K562 (cell line): ENCODE results near the gene ZNF563. TPM values are rescaled to one million over a fixed set of nuclear protein-coding genes. Genes with fewer than 3 reads are reported as not detected.

Source experiments
- ATAC-seq: fragments of 200-7000 bp; cut with Tn5 transposase; 3 replicates; pipeline ENCODE4 v1.9.1; 2020; ENCODE audit warnings: moderate library complexity
- BruUV-seq: library from RNA; stranded (reverse); fragments of 400-500 nt; replicated peaks from 2 replicates; lab custom pipeline; 2021; lab: Mats Ljungman, UMichigan
- CTCF ChIA-PET: fragments of 300-600 bp; formaldehyde crosslinking; extraction: SDS; loops from one replicate; lab custom pipeline; 2021; ENCODE audit warnings: low intra/inter-chr PET ratio; lab: Yijun Ruan, JAX
- POLR2A ChIA-PET: fragments of 300-600, 350-650 bp; sonication (Branson Sonifier 250); formaldehyde crosslinking; extraction: SDS; loops from one replicate; lab custom pipeline; 2021; ENCODE audit warnings: antibody characterized with exemption, inconsistent platforms; lab: Yijun Ruan, JAX
- DNase-seq, 4 experiments: peaks; one replicate each; pipeline versions ENCODE4 v3.0.0 to v3.0.0-alpha.2; 2011 to 2018; ENCODE audit warnings: low spot score in 3 of 4, mixed read lengths in 3 of 4; ENCODE audit errors: extremely low read depth in 1 of 4
- FAIRE-seq: peaks from 2 replicates; lab custom pipeline; 2011; peaks lifted over from hg19 to GRCh38; lab: Jason Lieb, UNC
- H2AFZ ChIP-seq: 2 replicates; pipeline ENCODE4 v1.6.0; 2011; ENCODE audit warnings: low read depth, low read length, control low read depth, inconsistent platforms
- H3K27ac ChIP-seq: fragments of 200-600 bp; 3 replicates; pipeline ENCODE4 v1.8.0; 2011; ENCODE audit warnings: low read depth, mild to moderate bottlenecking, control low read depth, inconsistent platforms, low read length, moderate library complexity, mixed read lengths; ENCODE audit errors: extremely low read depth
- H3K27me3 ChIP-seq, 2 experiments: fragments of 300-600 bp in 1 of 2; 2 replicates in 1 of 2; 3 replicates in 1 of 2; pipeline versions ENCODE4 v1.6.0 to v1.8.0; 2011; ENCODE audit warnings: inconsistent platforms in 2 of 2, low read length in 2 of 2, mild to moderate bottlenecking in 1 of 2, mixed read lengths in 1 of 2, moderate library complexity in 1 of 2; ENCODE audit not compliant: control insufficient read depth in 2 of 2, insufficient read depth in 2 of 2
- H3K36me3 ChIP-seq: fragments of 300-600 bp; 3 replicates; pipeline ENCODE4 v1.8.0; 2011; ENCODE audit warnings: mild to moderate bottlenecking, low read length, inconsistent platforms; ENCODE audit not compliant: control insufficient read depth, insufficient read depth
- H3K4me1 ChIP-seq, 2 experiments: fragments of 200-600 bp in 1 of 2; replicated peaks in 1 of 2; 2 replicates in 1 of 2; 3 replicates in 1 of 2; pipeline versions ENCODE4 v1.5.1 to v1.8.0; 2011; ENCODE audit warnings: inconsistent platforms in 2 of 2, low read length in 2 of 2, mild to moderate bottlenecking in 1 of 2, mixed read lengths in 1 of 2, moderate library complexity in 1 of 2; ENCODE audit not compliant: control insufficient read depth in 2 of 2, insufficient read depth in 2 of 2
- H3K4me2 ChIP-seq: 2 replicates; pipeline ENCODE4 v1.6.1; 2011; ENCODE audit warnings: low read length, control low read depth, inconsistent platforms, mixed read lengths; ENCODE audit not compliant: insufficient read depth
- H3K4me3 ChIP-seq: fragments of 200-600 bp; sonication (generic), shearing (Covaris generic); 2 replicates; pipeline ENCODE4 v1.5.1; 2016; ENCODE audit warnings: control low read depth, inconsistent platforms
- H3K79me2 ChIP-seq: fragments of 200-600 bp; 3 replicates; pipeline ENCODE4 v1.8.0; 2011; ENCODE audit warnings: low read length, inconsistent platforms; ENCODE audit not compliant: control insufficient read depth, insufficient read depth
- H3K9ac ChIP-seq, 2 experiments: 2 replicates each; pipeline versions ENCODE4 v1.6.0 to v1.6.1; 2011; ENCODE audit warnings: low read depth in 2 of 2, low read length in 2 of 2, control low read depth in 1 of 2, inconsistent platforms in 1 of 2, mild to moderate bottlenecking in 1 of 2, mixed read lengths in 1 of 2; ENCODE audit not compliant: insufficient read depth in 1 of 2
- H3K9me1 ChIP-seq: one replicate; pipeline ENCODE4 v1.6.0; 2011; ENCODE audit warnings: inconsistent platforms, mild to moderate bottlenecking, low read length, moderate library complexity; ENCODE audit not compliant: control insufficient read depth, insufficient read depth
- H3K9me3 ChIP-seq: replicated peaks from 2 replicates; pipeline ENCODE4 v1.5.1; 2011; ENCODE audit warnings: low read depth, low read length, inconsistent platforms; ENCODE audit not compliant: control insufficient read depth, insufficient read depth
- H4K20me1 ChIP-seq: replicated peaks from 2 replicates; pipeline ENCODE4 v1.6.1; 2011; ENCODE audit warnings: low read length, inconsistent platforms, mixed read lengths; ENCODE audit not compliant: control insufficient read depth, insufficient read depth
- DACH1 ChIP-seq: fragments of 450-650 bp; IDR thresholded peaks from 2 replicates; pipeline ENCODE4 v1.6.1; 2018; ENCODE audit not compliant: partially characterized antibody
- FOXA1 ChIP-seq: fragments of 450-650 bp; IDR thresholded peaks from 2 replicates; pipeline ENCODE4 v1.6.1; 2016; ENCODE audit warnings: mild to moderate bottlenecking, borderline replicate concordance
- HMG20B ChIP-seq: fragments of 250-450 bp; sonication (Bioruptor Pico); IDR thresholded peaks from 2 replicates; pipeline ENCODE4 v1.5.0; 2021; ENCODE audit warnings: mild to moderate bottlenecking
- MBD2 ChIP-seq: sonication (generic); IDR thresholded peaks from 2 replicates; pipeline ENCODE4 v1.6.1; 2016; ENCODE audit warnings: low read depth, borderline replicate concordance
- MTA1 ChIP-seq: fragments of 450-650 bp; IDR thresholded peaks from 2 replicates; pipeline ENCODE4 v1.6.1; 2017; ENCODE audit warnings: borderline replicate concordance
- NCOA4 ChIP-seq: fragments of 450-650 bp; IDR thresholded peaks from 2 replicates; pipeline ENCODE4 v1.6.1; 2018; ENCODE audit warnings: mild to moderate bottlenecking; ENCODE audit not compliant: partially characterized antibody
- PHB2 ChIP-seq: fragments of 450-650 bp; IDR thresholded peaks from 2 replicates; pipeline ENCODE4 v1.6.1; 2017; ENCODE audit warnings: low read depth
- RNF2 ChIP-seq: sonication (generic); IDR thresholded peaks from 2 replicates; pipeline ENCODE4 v1.6.1; 2016
- SIN3B ChIP-seq: fragments of 450-650 bp; IDR thresholded peaks from 2 replicates; pipeline ENCODE4 v1.6.1; 2017; ENCODE audit warnings: low read depth, mild to moderate bottlenecking, moderate library complexity
- SRSF1 ChIP-seq: fragments of 200-400 bp; formaldehyde crosslinking; IDR thresholded peaks from 2 replicates; pipeline ENCODE4 v1.6.1; 2017; ENCODE audit warnings: mild to moderate bottlenecking, low read depth, low read length, moderate library complexity
- TBP ChIP-seq: optimal IDR thresholded peaks from 2 replicates; pipeline ENCODE3; 2011; ENCODE audit warnings: low read depth, low read length, improper control_type of control experiment
- TFAM ChIP-seq: fragments of 250-450 bp; sonication (Bioruptor Pico); conservative IDR thresholded peaks from 2 replicates; pipeline ENCODE4 v1.5.0; 2021; ENCODE audit warnings: mild to moderate bottlenecking, moderate library complexity
- THRAP3 ChIP-seq: fragments of 450-650 bp; IDR thresholded peaks from 2 replicates; pipeline ENCODE4 v1.6.1; 2016; ENCODE audit warnings: mild to moderate bottlenecking, inconsistent platforms, borderline replicate concordance
- ZBTB1 ChIP-seq: sonication (generic); formaldehyde crosslinking; IDR thresholded peaks from 2 replicates; pipeline ENCODE4 v1.8.1; 2023; ENCODE audit warnings: missing genetic modification reagents, low read depth, mild to moderate bottlenecking, borderline replicate concordance
- ZNF584 ChIP-seq: fragments of 200-800 bp; sonication (Bioruptor generic); IDR thresholded peaks from 2 replicates; pipeline ENCODE4 v1.6.1; 2016; ENCODE audit warnings: low read depth, mild to moderate bottlenecking, missing genetic modification characterization, missing compliant biosample characterization
- ZNF592 ChIP-seq: fragments of 450-650 bp; IDR thresholded peaks from 2 replicates; pipeline ENCODE4 v1.6.1; 2017; ENCODE audit warnings: antibody characterized with exemption, mild to moderate bottlenecking
- ZNF668 ChIP-seq: fragments of 250-450 bp; sonication (Bioruptor Pico); IDR thresholded peaks from 2 replicates; pipeline ENCODE4 v1.8.0; 2022; ENCODE audit warnings: mild to moderate bottlenecking, inconsistent platforms
- WGBS: fragments of 100-300 bp; shearing (Covaris generic); methylation state at CpG from one replicate; pipeline ENCODE4 v1.1.6; 2016; ENCODE audit warnings: low coverage, mixed read lengths; ENCODE audit not compliant: insufficient coverage; ENCODE audit errors: missing lambda C conversion rate; 5-methylcytosine and 5-hydroxymethylcytosine counted together
- in situ Hi-C: fragments of 300-500 bp; cut with MboI; formaldehyde crosslinking; loops from 4 replicates; pipeline ENCODE4 v1.15.0; 2018; ENCODE audit warnings: inconsistent platforms, mixed read lengths
- intact Hi-C: fragments of 100-400 bp; cut with micrococcal nuclease; formaldehyde crosslinking; loops from 2 replicates; pipeline ENCODE4 v1.14.2; 2022
- polyA plus RNA-seq, 8 experiments: library from polyadenylated mRNA; depleted of rRNA in 4 of 8; stranded (reverse) in 5 of 8; unstranded in 3 of 8; fragments of >200 nt; fragmentation: Nextera tagmentation in 2 of 8; fragmentation: Illumina TruSeq in 1 of 8; extraction: Ambion mirVana in 2 of 8; extraction: Trizol in 1 of 8; gene quantifications; 2 replicates each; pipeline versions ENCODE4 v1.2.1 to v1.2.3, GENCODE V29; 2011 to 2014; ENCODE audit warnings: inconsistent platforms in 1 of 8, missing spikeins in 1 of 8
- total RNA-seq, 7 experiments: library from RNA; depleted of rRNA in 6 of 7; stranded (reverse); fragments of >200 nt in 6 of 7; fragmentation: Illumina TruSeq in 2 of 7; extraction: Trizol in 2 of 7; gene quantifications; 2 replicates each; pipeline versions ENCODE4 v1.2.1 to v1.2.3, GENCODE V29; 2011 to 2021; ENCODE audit warnings: low replicate concordance in 1 of 7
- TF ChIP-seq, protein P1 (sequence below): fragments of 250-450 bp; sonication (Bioruptor Pico); IDR thresholded peaks from 2 replicates; pipeline ENCODE4 v1.4.0; 2020

ZNF563 gene
- total and polyA plus RNA-seq, 9 of the 15 experiments (the other 6 are each of a cell fraction or from before 2014, with no cell fraction given): 0.37 to 2.9 (median 0.74) TPM

GRCh38 chr19:12294249-12295158 lies 38.9 kb downstream of the ZNF563 start, which contains the start of gene ZNF44:
ZNF44 (minus strand) TSS chr19:12294883; CDS start chr19:12294694, 189 bp downstream.
- Histone ChIP-seq H2AFZ (peak within 1 kb of the TSS; percentile 98), H4K20me1 (no peaks in the 10 kb centered on the region), H3K27me3 (no peaks in the 10 kb centered on the region), H3K4me2 (peak within 1 kb of the TSS; percentile 83), H3K9ac (peak within 1 kb of the TSS; percentile 56 to 90), H3K9me3 (no peaks in the 10 kb centered on the region), H3K9me1 (no peaks in the 10 kb centered on the region), H3K79me2 (peaks cover 13% of the 10 kb centered on the region), H3K27ac (peak within 1 kb of the TSS; percentile 83), H3K36me3 (0 out of 3 replicates have a peak, but pooled peaks cover 6% of the 10 kb centered on the region), H3K4me3 (peak within 1 kb of the TSS; percentile 85), H3K4me1 (peaks cover 5 to 10% of the 10 kb centered on the region in 2 experiments)
- ATAC-seq (peak; percentile 97), FAIRE-seq (peak; percentile 99), DNase-seq (peak; percentile 88 to 96 (median 92))
- ChIA-PET POLR2A (interaction anchor here (0.6 to 1.1 kb wide), 5 partner anchors 24 to 182 kb away, joined by 3 to 4 read pairs (median 3); partner anchors contain the start of gene ZNF799), CTCF (no interaction called here)
- in situ Hi-C loops (no loop called here), intact Hi-C loops (loop anchor here (2.0 kb wide), 1 partner anchor 70 kb away; the partner anchor contains the start of gene ZNF442)
- 3% methylated on average over 48 of the region's 66 CpGs for WGBS
- TSS peak; percentile 71 for BruUV-seq
- no peak for TF ChIP-seq ZNF592
- peak; percentile 20; the same call in 1 of the 2 replicates for TF ChIP-seq RNF2
- TF ChIP-seq PHB2: no peak
- TF ChIP-seq TFAM (CRISPR knock-in tag): no peak
- no peak for TF ChIP-seq ZNF668 (CRISPR knock-in tag)
- no peak for TF ChIP-seq NCOA4
- TF ChIP-seq SIN3B: peak; percentile 33; the same call in 1 of the 2 replicates
- peak; percentile 53 for TF ChIP-seq TBP
- no peak for TF ChIP-seq HMG20B
- no peak for TF ChIP-seq ZBTB1
- TF ChIP-seq, protein P1, sequence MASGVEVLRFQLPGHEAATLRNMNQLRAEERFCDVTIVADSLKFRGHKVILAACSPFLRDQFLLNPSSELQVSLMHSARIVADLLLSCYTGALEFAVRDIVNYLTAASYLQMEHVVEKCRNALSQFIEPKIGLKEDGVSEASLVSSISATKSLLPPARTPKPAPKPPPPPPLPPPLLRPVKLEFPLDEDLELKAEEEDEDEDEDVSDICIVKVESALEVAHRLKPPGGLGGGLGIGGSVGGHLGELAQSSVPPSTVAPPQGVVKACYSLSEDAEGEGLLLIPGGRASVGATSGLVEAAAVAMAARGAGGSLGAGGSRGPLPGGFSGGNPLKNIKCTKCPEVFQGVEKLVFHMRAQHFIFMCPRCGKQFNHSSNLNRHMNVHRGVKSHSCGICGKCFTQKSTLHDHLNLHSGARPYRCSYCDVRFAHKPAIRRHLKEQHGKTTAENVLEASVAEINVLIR (CRISPR knock-in tag): peak; percentile 48; the same call in 1 of the 2 replicates
- TF ChIP-seq MTA1: no peak
- no peak for TF ChIP-seq SRSF1
- TF ChIP-seq DACH1: no peak
- peak; percentile 78; the same call in 1 of the 2 replicates for TF ChIP-seq MBD2
- no peak for TF ChIP-seq ZNF584 (CRISPR knock-in tag)
- no peak for TF ChIP-seq FOXA1
- no peak for TF ChIP-seq THRAP3
